GM03348 (cell line): ENCODE results near the gene RBM44.
A peak's percentile ranks its signal among the peaks of the same experiment; 100 is the strongest.
"Not testable (repeated sequence)": the region's sequence is repeated elsewhere in the genome, so short reads cannot be mapped to it uniquely, and the experiment has no call there.

Experiments used
- DNase-seq: peaks from one replicate; pipeline ENCODE4 v3.0.0; 2012; ENCODE audit warnings: low spot score

The RBM44 gene

GRCh38 chr2:237848940-237849339 is 50.4 kb downstream of the RBM44 start:
- DNase-seq, result not testable (repeated sequence)

- DNase-seq, result no peak
These were observed 55.7 kb downstream of the RBM44 start for GRCh38 chr2:237854295-237854694.

DNA sequence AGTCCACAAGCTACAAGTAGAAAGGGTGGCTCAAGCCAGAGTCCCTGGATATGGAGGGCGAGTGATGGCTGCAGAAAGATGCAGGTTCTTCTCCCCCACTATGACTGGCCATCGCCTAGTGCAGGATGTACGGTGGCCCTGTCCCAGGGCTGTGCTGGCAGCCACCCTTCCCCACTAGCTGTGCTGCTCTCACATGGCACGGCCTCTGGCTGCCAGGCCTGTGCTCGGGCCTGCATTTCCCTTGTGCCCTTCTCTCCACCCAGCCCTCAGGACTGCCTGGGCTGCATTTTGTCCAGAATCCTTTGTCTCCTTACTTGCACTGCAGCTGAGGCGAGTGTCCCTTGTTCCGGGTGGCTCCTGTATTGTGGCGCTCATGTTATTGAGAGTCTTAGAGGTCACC is 59.2 kb downstream of the RBM44 start:
- no peak for DNase-seq

GRCh38 chr2:237858294-237859081 is 59.9 kb downstream of the RBM44 start:
- peak; percentile 92 for DNase-seq

GRCh38 chr2:237859082-237859433 is 60.5 kb downstream of the RBM44 start:
- DNase-seq, result no peak

- DNase-seq, result peak; percentile 64
These were observed 61.1 kb downstream of the RBM44 start, which contains the start of gene RAMP1 for GRCh38 chr2:237859533-237860272. TSS of gene RAMP1 (plus strand) at chr2:237859623. CDS start at chr2:237859676, 53 bp downstream.

DNA sequence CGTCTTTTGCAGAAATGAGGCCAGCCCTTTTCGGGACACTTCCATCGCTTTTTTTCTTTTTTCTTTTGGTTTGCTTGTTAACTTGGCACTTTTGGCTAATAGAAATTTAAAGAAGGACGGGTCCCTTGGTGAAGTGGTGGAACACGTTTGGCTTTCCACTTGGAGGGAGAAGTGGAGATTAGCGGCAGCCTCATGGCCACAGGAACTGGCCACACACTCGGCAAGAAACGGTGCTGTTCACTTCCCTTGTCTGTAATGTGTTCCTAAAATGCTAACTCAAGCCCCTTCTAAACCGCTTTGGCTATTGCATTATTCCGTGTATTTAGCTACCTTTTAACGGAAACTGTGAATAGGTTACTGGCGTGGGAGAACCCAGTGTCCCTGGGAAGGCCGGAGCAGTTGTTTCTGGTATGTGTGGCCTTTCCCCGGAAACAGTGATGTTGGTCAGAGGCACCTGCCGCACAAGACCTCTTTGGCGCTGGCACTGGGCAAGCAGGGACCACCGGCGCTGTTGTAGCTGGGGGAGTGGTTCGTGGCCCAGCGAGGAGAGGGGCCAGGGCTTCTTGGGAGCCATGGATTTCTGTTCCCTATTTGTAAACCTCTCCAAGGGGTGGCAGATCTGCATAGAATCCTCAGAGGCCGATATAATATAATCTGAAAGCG is 61.8 kb downstream of the RBM44 start:
- DNase-seq, result no peak

- no peak for DNase-seq
These were observed 63.4 kb downstream of the RBM44 start for GRCh38 chr2:237861875-237862527.

DNA sequence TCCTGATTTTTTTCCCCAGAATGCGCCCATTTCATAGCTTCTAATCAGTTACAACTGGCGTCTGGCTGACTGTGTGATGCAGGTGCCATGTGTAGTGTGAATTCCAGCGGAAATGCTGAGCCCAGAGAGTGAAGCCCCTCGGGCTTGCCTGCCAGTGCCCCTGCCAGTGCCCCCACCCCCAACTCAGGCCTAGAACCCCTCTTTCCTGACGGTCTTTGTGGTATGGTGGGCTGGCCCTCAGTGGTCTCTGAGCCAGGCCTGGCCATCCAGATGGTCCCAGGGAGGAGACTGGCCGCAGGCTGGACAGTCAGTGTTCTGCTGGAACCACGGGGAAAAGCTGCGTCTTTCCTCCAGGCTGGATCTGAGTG is 63.9 kb downstream of the RBM44 start:
- DNase-seq, result no peak

DNA sequence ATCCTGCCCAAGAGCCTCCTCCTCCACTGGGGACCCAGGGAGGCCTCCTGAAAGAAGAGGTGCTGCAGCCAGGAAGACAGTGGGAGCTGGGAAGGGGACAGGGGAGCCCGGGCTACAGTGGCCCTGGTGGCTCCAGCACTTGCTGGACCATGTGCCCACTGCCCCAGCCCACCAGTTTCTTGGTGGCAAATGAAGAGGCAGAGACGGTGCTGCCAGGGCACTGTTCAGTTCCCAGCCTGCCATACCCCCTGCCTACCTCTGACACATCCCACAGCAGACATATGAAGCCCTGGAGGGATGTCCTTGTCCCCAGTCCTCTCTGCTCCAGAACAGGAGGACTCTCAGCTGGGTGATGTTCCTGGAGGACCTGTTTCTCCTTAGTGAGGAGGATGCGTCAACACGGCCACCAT is 64.5 kb downstream of the RBM44 start:
- DNase-seq, result peak; percentile 5

- peak; percentile 7 for DNase-seq
These were observed 65.3 kb downstream of the RBM44 start for GRCh38 chr2:237863689-237864443.

- DNase-seq, result no peak
These were observed 65.9 kb downstream of the RBM44 start for GRCh38 chr2:237864444-237864931.

DNA sequence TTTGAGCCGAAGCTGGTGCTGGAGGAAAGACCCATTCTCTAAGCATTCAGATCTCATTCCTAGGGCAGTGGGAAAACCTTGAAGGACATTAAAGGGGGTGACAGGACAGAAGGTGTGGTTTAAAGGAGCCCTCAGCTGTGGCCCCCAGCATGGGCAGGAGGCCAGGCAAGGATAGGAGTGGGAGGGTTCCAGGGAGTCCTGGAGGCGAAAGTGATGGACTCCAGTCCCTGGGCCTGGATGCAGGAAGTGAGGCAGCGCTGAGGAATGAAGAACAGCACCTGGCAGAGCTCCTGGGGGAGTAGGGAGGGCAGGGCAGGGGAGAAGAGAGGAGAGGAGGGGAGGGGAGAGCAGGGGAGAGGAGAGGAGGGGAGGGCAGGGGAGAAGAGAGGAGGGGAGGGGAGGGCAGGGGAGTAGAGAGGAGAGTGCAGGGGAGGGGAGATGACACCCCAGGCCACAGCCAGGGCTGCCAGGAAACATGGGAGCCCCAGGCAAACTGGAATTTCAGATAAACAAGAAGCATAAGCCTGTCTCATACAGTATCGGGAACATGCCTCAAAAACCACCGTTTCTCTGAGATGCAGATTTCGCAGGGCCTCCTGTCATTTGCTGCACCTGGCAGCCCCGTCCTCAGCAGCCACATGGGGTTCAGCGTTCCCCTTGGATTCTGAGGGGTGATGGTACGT is 66.5 kb downstream of the RBM44 start:
- peak; percentile 63 for DNase-seq

GRCh38 chr2:237865623-237866041 is 67.1 kb downstream of the RBM44 start:
- DNase-seq, result no peak

GRCh38 chr2:237866101-237866621 is 67.6 kb downstream of the RBM44 start:
- DNase-seq, result peak; percentile 79

GRCh38 chr2:237867465-237867864 is 68.9 kb downstream of the RBM44 start:
- DNase-seq, result no peak

GRCh38 chr2:237868074-237868473 is 69.5 kb downstream of the RBM44 start:
- not testable (repeated sequence) for DNase-seq

DNA sequence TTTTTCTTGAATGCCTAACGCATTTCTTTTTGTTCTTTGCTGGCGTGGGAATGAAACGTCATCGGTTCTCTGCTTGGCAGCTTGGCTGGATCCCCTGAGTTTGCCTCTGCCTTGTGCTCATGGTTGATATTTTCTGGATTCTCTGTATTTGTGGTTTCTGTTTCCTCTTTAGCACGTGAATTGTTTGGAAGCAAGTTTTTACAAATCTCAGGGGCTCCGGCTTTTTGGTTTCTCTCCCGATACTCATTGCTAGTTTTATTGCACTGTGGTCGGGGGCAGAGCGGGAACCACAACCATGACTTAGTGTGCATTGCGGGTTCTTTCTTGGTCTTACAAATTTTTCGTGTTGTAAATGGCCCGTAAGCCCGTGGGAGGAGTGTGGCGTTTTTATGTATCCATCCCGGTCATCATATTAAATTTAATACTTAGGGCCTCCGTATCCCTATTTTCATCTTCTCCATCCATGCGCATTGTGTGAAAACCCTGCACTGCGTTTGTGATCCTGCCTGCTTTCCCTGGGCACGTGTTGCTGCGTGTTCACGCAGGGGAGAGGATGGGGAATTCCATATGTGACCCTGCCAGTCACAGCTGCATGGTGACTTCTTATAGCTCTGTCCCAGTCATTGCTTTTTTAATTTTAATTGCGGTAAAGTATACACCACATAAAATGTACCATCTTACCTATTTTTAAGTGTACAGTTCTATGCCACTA is 70.2 kb downstream of the RBM44 start:
- DNase-seq, result no peak

DNA sequence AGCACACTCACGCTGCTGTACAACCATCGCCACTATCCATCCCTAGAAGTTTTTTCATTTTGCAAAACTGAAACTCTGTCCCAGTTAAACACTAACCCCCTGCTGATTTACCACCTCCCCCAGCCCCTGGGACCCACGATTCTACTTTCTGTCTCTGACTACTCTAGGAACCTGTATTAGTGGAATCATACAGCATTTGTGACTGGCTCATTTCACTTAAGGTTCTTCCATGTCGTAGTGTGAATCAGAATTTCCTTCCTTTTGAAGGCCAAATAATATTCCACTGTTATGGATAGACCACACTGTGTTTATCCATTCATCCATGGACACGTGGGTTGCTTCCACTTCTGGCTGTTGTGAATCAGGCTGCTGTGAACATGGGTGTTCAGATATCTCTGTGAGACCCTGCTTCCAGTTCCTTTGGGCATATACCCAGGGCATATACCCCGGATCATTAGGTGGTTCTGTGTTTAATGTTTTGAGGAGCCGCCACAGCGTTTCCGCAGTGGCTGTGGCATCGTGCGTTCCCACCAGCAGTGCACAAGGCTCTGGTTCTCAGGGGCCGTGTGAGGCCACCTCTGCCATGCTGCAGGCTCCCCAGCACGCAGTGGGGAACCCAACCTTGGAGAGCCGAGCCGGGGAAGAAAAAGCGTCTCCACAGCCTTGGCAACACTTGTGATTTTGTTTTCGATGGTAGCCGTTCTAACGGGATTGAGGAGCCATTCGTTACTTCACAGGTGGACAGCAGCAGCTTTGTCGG is 70.9 kb downstream of the RBM44 start:
- no peak for DNase-seq
